Endothelial cell of hepatic sinusoid (primary cell): ENCODE results near the gene MYOD1.

Source experiments
- in situ Hi-C: cut with HindIII; loops from 2 replicates; pipeline ENCODE4 v1.10.0; 2017; ENCODE audit warnings: low sequenced_read_pairs

Gene MYOD1

GRCh38 chr11:17748044-17748443 lies 28.7 kb downstream of the MYOD1 start:
- in situ Hi-C loops, result no loop called here

GRCh38 chr11:17748761-17749721 lies 29.7 kb downstream of the MYOD1 start:
- in situ Hi-C loops, result no loop called here

GRCh38 chr11:17750013-17750800 lies 30.8 kb downstream of the MYOD1 start:
- in situ Hi-C loops, result no loop called here

GRCh38 chr11:17750801-17751165 lies 31.4 kb downstream of the MYOD1 start:
- in situ Hi-C loops, result no loop called here

GRCh38 chr11:17751558-17751957 lies 32.2 kb downstream of the MYOD1 start:
- in situ Hi-C loops, result no loop called here

GRCh38 chr11:17752144-17752543 lies 32.8 kb downstream of the MYOD1 start:
- in situ Hi-C loops, result no loop called here

- in situ Hi-C loops, result no loop called here
Observed at GRCh38 chr11:17753153-17753552, 33.8 kb downstream of the MYOD1 start.

GRCh38 chr11:17753641-17754040 lies 34.3 kb downstream of the MYOD1 start:
- in situ Hi-C loops, result no loop called here

- in situ Hi-C loops, result no loop called here
Observed at GRCh38 chr11:17755891-17756290, 36.5 kb downstream of the MYOD1 start.

GRCh38 chr11:17760102-17761029 lies 41.0 kb downstream of the MYOD1 start:
- in situ Hi-C loops, result no loop called here

- in situ Hi-C loops, result no loop called here
Observed at GRCh38 chr11:17762309-17762974, 43.1 kb downstream of the MYOD1 start.

- in situ Hi-C loops, result no loop called here
Observed at GRCh38 chr11:17763244-17763643, 43.9 kb downstream of the MYOD1 start.

GRCh38 chr11:17763703-17764102 lies 44.3 kb downstream of the MYOD1 start:
- in situ Hi-C loops, result no loop called here

- in situ Hi-C loops, result no loop called here
Observed at GRCh38 chr11:17764446-17765218, 45.3 kb downstream of the MYOD1 start.

GRCh38 chr11:17765356-17766072 lies 46.1 kb downstream of the MYOD1 start:
- in situ Hi-C loops, result no loop called here

- in situ Hi-C loops, result no loop called here
Observed at GRCh38 chr11:17766073-17766359, 46.6 kb downstream of the MYOD1 start.

GRCh38 chr11:17766590-17766989 lies 47.2 kb downstream of the MYOD1 start:
- in situ Hi-C loops, result no loop called here

- in situ Hi-C loops, result no loop called here
Observed at GRCh38 chr11:17767301-17767885, 48.0 kb downstream of the MYOD1 start.

- in situ Hi-C loops, result no loop called here
Observed at GRCh38 chr11:17767914-17768313, 48.5 kb downstream of the MYOD1 start.
